ENCODE measurements around the gene SLC12A7.

DNA sequence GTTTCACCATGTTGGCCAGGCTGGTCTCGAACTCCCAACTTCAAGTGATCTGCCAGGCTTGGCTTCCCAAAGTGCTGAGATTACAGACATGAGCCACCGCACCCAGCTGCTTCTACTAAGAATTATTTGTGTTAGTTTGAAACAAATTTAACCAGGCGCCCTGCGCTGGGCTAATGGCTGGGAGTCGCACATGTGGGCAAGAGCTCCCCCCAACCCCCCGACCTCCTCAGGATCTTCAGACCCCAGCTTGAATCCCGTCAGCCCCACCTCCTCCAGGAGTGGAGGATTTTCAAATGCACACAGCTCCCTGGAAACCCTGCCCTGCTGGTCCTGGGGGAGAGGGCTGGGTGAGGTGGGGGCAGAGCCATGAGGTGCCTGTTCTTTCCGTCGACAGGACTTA, 21.2 kb upstream of the SLC12A7 start:
- TF ChIP-seq, protein P1, sequence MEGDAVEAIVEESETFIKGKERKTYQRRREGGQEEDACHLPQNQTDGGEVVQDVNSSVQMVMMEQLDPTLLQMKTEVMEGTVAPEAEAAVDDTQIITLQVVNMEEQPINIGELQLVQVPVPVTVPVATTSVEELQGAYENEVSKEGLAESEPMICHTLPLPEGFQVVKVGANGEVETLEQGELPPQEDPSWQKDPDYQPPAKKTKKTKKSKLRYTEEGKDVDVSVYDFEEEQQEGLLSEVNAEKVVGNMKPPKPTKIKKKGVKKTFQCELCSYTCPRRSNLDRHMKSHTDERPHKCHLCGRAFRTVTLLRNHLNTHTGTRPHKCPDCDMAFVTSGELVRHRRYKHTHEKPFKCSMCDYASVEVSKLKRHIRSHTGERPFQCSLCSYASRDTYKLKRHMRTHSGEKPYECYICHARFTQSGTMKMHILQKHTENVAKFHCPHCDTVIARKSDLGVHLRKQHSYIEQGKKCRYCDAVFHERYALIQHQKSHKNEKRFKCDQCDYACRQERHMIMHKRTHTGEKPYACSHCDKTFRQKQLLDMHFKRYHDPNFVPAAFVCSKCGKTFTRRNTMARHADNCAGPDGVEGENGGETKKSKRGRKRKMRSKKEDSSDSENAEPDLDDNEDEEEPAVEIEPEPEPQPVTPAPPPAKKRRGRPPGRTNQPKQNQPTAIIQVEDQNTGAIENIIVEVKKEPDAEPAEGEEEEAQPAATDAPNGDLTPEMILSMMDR (IDR thresholded peaks at IDR 0.05): no peak
- no peak for TF ChIP-seq POLR2A (IDR thresholded peaks at IDR 0.05)

All from thyroid gland (tissue), 4 donors.